Hepatocyte (in vitro differentiated cells): ENCODE results near the gene PDCD7.

Source experiments
- EZH2 ChIP-seq: fragments of 200-600 bp; sonication (generic); IDR thresholded peaks from 2 replicates; pipeline ENCODE4 v1.6.1; 2016; ENCODE audit warnings: antibody characterized with exemption, mild to moderate bottlenecking, borderline replicate concordance
- TF ChIP-seq, protein P1 (sequence below): fragments of 200-600 bp; sonication (generic); IDR thresholded peaks from 2 replicates; pipeline ENCODE4 v1.5.1; 2016; ENCODE audit warnings: antibody characterized with exemption, mild to moderate bottlenecking; ENCODE audit not compliant: poor library complexity

DNA sequence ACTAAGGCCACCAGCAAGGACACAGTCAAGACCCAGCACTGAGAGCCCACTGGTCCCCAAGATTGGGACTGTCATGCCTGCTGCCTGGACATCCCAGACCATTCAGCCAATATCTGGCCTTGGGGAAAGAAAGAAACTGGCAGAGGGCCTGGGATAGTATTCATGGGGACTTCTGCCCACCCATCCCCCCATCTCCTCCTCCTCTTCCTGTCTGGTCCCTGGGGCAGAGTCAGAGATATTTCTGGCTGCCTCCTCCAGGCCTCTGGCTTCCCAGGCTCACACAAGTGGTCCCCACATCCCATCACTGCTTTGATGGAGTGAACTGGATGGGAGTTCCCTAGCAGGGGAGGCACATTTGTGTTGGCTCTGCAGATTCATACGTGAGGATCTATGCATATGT lies 61.6 kb downstream of the PDCD7 start:
- TF ChIP-seq, protein P1, sequence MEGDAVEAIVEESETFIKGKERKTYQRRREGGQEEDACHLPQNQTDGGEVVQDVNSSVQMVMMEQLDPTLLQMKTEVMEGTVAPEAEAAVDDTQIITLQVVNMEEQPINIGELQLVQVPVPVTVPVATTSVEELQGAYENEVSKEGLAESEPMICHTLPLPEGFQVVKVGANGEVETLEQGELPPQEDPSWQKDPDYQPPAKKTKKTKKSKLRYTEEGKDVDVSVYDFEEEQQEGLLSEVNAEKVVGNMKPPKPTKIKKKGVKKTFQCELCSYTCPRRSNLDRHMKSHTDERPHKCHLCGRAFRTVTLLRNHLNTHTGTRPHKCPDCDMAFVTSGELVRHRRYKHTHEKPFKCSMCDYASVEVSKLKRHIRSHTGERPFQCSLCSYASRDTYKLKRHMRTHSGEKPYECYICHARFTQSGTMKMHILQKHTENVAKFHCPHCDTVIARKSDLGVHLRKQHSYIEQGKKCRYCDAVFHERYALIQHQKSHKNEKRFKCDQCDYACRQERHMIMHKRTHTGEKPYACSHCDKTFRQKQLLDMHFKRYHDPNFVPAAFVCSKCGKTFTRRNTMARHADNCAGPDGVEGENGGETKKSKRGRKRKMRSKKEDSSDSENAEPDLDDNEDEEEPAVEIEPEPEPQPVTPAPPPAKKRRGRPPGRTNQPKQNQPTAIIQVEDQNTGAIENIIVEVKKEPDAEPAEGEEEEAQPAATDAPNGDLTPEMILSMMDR, result no peak
- TF ChIP-seq EZH2, result no peak
